Measurements from ENCODE around the gene ABCG1. TPM values are rescaled to one million over a fixed set of nuclear protein-coding genes. Genes with fewer than 3 reads are reported as not detected.

The ABCG1 gene
- total RNA-seq, 1 donor from 2014 or later = 138 TPM

DNA sequence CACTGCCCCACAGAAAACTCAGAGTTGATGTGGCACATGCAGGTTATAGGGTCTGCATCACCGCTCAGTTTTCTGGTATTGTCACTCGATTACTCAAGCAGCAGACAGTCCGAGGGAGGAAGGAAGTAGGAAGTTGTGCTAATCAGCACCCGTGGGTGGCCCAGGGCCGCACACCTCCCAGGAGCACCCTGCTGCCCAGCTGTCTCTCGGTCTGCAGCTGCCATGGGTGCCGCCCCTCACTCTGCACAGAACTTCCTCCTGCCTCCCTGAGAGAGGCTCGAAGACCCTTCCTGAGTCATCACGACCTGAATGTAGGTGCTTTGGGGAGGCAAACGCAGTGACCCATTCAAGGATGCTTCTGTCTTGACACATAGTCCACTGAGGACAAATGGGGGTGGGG is 100.4 kb downstream of the ABCG1 start:
- TF ChIP-seq, protein P1, sequence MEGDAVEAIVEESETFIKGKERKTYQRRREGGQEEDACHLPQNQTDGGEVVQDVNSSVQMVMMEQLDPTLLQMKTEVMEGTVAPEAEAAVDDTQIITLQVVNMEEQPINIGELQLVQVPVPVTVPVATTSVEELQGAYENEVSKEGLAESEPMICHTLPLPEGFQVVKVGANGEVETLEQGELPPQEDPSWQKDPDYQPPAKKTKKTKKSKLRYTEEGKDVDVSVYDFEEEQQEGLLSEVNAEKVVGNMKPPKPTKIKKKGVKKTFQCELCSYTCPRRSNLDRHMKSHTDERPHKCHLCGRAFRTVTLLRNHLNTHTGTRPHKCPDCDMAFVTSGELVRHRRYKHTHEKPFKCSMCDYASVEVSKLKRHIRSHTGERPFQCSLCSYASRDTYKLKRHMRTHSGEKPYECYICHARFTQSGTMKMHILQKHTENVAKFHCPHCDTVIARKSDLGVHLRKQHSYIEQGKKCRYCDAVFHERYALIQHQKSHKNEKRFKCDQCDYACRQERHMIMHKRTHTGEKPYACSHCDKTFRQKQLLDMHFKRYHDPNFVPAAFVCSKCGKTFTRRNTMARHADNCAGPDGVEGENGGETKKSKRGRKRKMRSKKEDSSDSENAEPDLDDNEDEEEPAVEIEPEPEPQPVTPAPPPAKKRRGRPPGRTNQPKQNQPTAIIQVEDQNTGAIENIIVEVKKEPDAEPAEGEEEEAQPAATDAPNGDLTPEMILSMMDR (IDR thresholded peaks at IDR 0.05; ENCODE audit: insufficient read depth, low read length, severe bottlenecking) = no peak
- no peaks in the 10 kb centered on the region for H3K27me3 ChIP-seq (ENCODE audit: control insufficient read depth, insufficient read depth, low read length)
- DNase-seq (ENCODE audit: low read depth) = no peak
- no peak overlapping the region for H3K4me3 ChIP-seq (ENCODE audit: low read depth, low read length)
- no peaks in the 10 kb centered on the region for H3K36me3 ChIP-seq (ENCODE audit: control insufficient read depth, insufficient read depth, low read length)
- no peak for FAIRE-seq

DNA sequence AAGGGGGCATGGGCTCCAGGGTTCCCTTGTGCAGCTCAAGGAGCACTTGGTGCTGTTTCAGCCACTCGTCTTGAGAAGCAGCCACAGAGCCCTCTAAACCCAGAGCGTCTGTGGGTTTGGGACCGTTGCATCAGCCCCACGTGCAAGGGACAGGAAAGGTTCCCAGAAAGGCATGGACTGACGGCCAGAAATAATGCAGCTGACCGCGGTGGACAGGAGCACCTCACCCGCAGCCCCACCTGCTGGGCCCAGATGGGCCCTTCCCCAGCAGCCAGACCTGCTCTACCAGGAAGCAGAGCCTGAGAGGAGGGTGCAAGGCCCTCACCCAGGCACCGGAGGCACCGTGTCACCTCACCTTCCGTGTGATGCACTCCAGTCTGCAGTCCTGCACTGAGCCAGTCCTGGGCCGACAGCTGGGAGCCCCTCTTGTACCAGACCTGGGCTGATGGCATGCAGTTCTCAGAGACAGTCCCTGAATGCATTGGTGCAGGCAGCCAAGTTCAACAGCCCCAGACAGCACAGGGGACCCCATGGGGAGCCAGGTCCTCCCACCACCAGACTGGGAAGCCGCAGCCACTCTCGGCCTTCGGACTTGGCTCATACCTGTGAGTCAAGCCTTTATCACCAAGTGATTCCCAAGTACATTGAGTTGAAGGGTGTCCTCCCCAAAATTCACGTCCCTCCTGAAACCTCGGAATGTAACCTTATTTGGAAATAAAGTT is 101.1 kb downstream of the ABCG1 start:
- H3K36me3 ChIP-seq (ENCODE audit: control insufficient read depth, insufficient read depth, low read length) = no peaks in the 10 kb centered on the region
- no peak overlapping the region for H3K4me3 ChIP-seq (ENCODE audit: low read depth, low read length)
- H3K27me3 ChIP-seq (ENCODE audit: control insufficient read depth, insufficient read depth, low read length) = no peaks in the 10 kb centered on the region
- TF ChIP-seq, protein P1 (IDR thresholded peaks at IDR 0.05; ENCODE audit: insufficient read depth, low read length, severe bottlenecking) = no peak
- FAIRE-seq = no peak
- no peak for DNase-seq (ENCODE audit: low read depth)

DNA sequence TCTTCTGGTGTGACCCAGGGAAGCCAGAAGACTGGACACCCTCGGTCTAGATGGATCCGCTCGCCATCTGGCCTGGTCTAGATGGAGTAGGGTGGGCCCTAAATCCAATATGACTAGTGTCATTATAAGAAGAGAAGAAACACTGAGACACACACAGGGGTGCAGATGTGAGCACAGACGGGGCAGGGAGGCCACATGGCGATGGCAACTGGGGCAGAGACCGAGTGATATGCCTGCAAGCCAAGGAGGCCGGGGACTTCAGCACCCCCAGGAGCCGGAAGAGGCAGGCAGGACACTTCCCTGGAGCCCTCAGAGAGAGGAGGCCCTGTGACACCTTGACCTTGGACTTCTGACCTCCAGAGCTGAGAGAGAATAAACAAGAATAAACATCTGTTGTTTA is 101.9 kb downstream of the ABCG1 start:
- FAIRE-seq = no peak
- no peaks in the 10 kb centered on the region for H3K27me3 ChIP-seq (ENCODE audit: control insufficient read depth, insufficient read depth, low read length)
- no peak for DNase-seq (ENCODE audit: low read depth)
- TF ChIP-seq, protein P1 (IDR thresholded peaks at IDR 0.05; ENCODE audit: insufficient read depth, low read length, severe bottlenecking) = no peak
- H3K4me3 ChIP-seq (ENCODE audit: low read depth, low read length) = no peak overlapping the region
- no peaks in the 10 kb centered on the region for H3K36me3 ChIP-seq (ENCODE audit: control insufficient read depth, insufficient read depth, low read length)

DNA sequence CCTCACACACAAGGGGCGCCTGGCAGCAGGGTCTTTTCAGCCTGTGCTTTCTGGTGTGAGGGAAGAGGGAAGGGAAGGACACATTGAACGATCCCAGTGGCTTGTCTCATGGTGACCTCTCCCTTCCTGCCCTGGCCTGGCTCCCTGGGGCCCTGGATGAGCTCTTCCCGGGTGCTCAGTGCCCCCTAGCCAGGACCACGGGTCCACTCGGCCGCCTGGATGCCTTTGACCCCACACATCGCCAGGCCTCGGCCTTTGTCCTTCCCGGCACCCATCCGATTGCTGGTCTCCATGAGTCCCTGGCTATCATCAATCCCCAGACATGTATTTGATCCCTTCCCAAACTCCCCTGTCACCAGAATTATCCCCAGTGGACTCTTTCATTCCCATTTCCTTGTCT is 102.3 kb downstream of the ABCG1 start:
- FAIRE-seq (no peak), DNase-seq (ENCODE audit: low read depth) (no peak)
- Histone ChIP-seq H3K27me3 (ENCODE audit: control insufficient read depth, insufficient read depth, low read length) (no peaks in the 10 kb centered on the region), H3K4me3 (ENCODE audit: low read depth, low read length) (no peak overlapping the region), H3K36me3 (ENCODE audit: control insufficient read depth, insufficient read depth, low read length) (no peaks in the 10 kb centered on the region)
- TF ChIP-seq, protein P1 (IDR thresholded peaks at IDR 0.05; ENCODE audit: insufficient read depth, low read length, severe bottlenecking) = no peak

DNA sequence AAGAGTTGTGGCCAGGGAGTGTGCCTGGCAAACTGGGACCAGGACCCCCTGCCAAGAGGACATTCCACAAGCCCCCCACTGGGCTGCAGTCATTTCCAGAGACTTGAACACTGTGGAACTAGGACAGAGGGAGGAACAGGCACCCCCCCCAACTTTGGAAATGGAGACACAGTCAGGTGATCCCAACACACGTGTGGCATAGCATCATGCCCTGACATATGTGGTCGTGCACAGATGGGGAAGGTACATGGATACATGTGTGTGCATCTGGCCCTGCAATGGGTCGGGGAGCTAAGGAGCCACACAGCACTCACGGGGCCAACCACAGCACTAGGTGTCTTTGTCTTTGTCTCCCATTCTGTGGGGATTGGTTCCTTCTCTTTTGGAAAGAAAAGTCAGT is 102.9 kb downstream of the ABCG1 start:
- Histone ChIP-seq H3K36me3 (ENCODE audit: control insufficient read depth, insufficient read depth, low read length) (no peaks in the 10 kb centered on the region), H3K4me3 (ENCODE audit: low read depth, low read length) (no peak overlapping the region), H3K27me3 (ENCODE audit: control insufficient read depth, insufficient read depth, low read length) (no peaks in the 10 kb centered on the region)
- TF ChIP-seq, protein P1 (IDR thresholded peaks at IDR 0.05; ENCODE audit: insufficient read depth, low read length, severe bottlenecking) = no peak
- no peak for DNase-seq (ENCODE audit: low read depth)
- FAIRE-seq = no peak

DNA sequence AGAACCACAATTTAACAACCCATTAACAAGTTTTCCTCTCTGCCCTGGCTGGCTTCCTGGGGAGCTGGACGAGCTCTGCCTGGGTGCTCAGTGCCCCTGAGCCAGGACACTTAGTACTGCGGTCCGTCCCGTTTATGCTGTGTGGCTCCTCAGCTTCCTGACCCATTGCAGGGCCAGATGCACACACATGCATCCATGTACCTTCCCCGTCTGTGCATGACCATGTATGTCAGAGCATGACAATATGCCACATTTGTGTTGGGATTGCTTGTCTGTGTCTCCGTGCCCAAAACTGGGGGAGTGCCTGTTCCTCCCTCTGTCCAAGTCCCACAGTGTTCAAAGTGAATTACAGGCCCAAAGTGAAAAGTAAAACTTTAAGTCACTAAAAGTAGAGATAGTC is 106.0 kb downstream of the ABCG1 start:
- FAIRE-seq (no peak), DNase-seq (ENCODE audit: low read depth) (no peak)
- TF ChIP-seq, protein P1 (IDR thresholded peaks at IDR 0.05; ENCODE audit: insufficient read depth, low read length, severe bottlenecking) = no peak
- Histone ChIP-seq H3K27me3 (ENCODE audit: control insufficient read depth, insufficient read depth, low read length) (no peaks in the 10 kb centered on the region), H3K4me3 (ENCODE audit: low read depth, low read length) (no peak overlapping the region), H3K36me3 (ENCODE audit: control insufficient read depth, insufficient read depth, low read length) (no peaks in the 10 kb centered on the region)
